ENCODE results near the gene ABCA10.

DNA sequence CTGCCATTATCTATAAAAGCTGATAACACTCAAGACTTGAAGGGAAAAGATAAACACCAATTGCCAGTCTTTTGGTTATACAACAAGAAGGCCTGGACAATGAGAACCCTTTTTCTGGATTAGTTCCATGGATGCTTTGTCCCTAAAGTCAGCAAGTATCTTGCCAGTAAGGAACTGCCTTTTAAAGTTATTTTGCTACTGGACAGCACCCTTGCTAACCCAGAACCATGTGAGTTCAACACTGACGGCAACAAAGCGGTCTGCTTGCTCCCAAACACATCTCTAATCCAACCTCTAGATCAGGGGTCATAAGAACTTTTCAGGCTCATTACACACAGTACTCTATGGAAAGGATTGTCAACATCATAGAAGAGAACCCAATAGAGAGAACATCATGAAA, 61.7 kb downstream of the ABCA10 start:
- TF ChIP-seq EP300 (IDR thresholded peaks at IDR 0.05) (no peak), POLR2AphosphoS5 (IDR thresholded peaks at IDR 0.05) (no peak), POLR2A (IDR thresholded peaks at IDR 0.05) (no peak)
